PFSK-1 (cell line): ENCODE data around the gene VTN.

Source experiments
- FOXP2 ChIP-seq: optimal IDR thresholded peaks from 2 replicates; pipeline ENCODE3; 2011; ENCODE audit warnings: borderline replicate concordance, control low read depth, inconsistent platforms; ENCODE audit not compliant: insufficient read depth; ENCODE audit errors: extremely low read length, extremely low read depth
- POLR2AphosphoS5 ChIP-seq: IDR thresholded peaks from 2 replicates; pipeline ENCODE4 v1.6.1; 2012; ENCODE audit warnings: low read depth, mild to moderate bottlenecking, control low read depth, low read length, moderate library complexity
- SIN3A ChIP-seq: IDR thresholded peaks from 2 replicates; pipeline ENCODE4 v1.6.1; 2012; ENCODE audit warnings: mild to moderate bottlenecking, low read length, moderate library complexity, borderline replicate concordance; ENCODE audit not compliant: insufficient read depth
- TAF1 ChIP-seq: IDR thresholded peaks from 2 replicates; pipeline ENCODE4 v1.6.1; 2012; ENCODE audit warnings: low read length, control low read depth, borderline replicate concordance; ENCODE audit not compliant: insufficient read depth
- TF ChIP-seq, protein P1 (sequence below), 2 experiments: IDR thresholded peaks; 2 replicates each; pipeline versions ENCODE4 v1.6.1 to v1.8.0; 2011 to 2012; ENCODE audit warnings: low read depth in 2 of 2, low read length in 2 of 2, control low read depth in 1 of 2, inconsistent platforms in 1 of 2, mild to moderate bottlenecking in 1 of 2, moderate library complexity in 1 of 2; ENCODE audit not compliant: insufficient read depth in 1 of 2

VTN gene

DNA sequence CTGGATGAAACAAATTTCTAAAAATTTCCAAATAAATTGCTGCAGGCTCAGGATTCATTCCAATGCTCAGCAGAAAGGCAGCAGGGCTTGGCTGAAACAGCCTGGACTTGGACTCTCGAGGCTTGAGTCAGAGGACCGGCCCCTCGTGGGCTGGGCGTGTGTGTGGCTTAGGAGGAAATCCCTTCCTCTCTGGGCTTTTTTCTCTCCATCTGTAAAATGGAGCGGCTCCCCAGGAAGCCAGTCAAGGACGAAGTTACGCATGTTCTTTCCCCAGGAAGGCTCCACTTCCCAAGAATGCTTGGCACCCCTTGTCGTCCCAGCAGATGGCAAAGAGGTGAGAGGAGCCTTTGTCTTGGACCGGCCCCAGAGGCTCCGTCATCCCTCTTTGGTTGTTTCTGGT is 22.4 kb upstream of the VTN start:
- no peak for TF ChIP-seq TAF1
- TF ChIP-seq FOXP2: no peak
- TF ChIP-seq SIN3A: no peak
- no peak for TF ChIP-seq POLR2AphosphoS5
- TF ChIP-seq, protein P1, sequence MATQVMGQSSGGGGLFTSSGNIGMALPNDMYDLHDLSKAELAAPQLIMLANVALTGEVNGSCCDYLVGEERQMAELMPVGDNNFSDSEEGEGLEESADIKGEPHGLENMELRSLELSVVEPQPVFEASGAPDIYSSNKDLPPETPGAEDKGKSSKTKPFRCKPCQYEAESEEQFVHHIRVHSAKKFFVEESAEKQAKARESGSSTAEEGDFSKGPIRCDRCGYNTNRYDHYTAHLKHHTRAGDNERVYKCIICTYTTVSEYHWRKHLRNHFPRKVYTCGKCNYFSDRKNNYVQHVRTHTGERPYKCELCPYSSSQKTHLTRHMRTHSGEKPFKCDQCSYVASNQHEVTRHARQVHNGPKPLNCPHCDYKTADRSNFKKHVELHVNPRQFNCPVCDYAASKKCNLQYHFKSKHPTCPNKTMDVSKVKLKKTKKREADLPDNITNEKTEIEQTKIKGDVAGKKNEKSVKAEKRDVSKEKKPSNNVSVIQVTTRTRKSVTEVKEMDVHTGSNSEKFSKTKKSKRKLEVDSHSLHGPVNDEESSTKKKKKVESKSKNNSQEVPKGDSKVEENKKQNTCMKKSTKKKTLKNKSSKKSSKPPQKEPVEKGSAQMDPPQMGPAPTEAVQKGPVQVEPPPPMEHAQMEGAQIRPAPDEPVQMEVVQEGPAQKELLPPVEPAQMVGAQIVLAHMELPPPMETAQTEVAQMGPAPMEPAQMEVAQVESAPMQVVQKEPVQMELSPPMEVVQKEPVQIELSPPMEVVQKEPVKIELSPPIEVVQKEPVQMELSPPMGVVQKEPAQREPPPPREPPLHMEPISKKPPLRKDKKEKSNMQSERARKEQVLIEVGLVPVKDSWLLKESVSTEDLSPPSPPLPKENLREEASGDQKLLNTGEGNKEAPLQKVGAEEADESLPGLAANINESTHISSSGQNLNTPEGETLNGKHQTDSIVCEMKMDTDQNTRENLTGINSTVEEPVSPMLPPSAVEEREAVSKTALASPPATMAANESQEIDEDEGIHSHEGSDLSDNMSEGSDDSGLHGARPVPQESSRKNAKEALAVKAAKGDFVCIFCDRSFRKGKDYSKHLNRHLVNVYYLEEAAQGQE (IDR thresholded peaks at IDR 0.05; ENCODE audit: insufficient read depth in 1 of 2, low read depth in 2 of 2, low read length in 2 of 2): no peak

DNA sequence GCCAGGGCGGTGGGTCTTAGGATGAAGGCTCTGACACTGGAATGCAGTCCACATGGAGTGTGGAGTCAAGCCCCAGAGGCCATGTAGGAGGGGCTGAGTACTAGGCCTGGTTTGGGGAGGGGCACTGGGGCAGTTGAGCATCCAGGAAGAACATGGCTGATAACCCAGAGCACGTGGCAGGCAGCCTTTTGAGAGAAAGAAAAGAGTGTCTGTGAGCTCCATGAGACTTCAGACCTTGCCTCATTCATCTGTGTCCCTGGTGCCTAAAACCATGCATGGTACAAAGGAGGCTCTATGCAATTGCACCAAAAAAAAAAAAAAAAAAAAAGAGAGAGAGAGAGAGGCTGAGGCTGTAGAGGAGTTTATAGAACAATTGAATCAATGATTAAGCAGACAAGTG is 21.3 kb upstream of the VTN start:
- TF ChIP-seq POLR2AphosphoS5: no peak
- no peak for TF ChIP-seq FOXP2
- no peak for TF ChIP-seq TAF1
- TF ChIP-seq SIN3A: no peak
- TF ChIP-seq, protein P1 (IDR thresholded peaks at IDR 0.05; ENCODE audit: insufficient read depth in 1 of 2, low read depth in 2 of 2, low read length in 2 of 2): no peak

DNA sequence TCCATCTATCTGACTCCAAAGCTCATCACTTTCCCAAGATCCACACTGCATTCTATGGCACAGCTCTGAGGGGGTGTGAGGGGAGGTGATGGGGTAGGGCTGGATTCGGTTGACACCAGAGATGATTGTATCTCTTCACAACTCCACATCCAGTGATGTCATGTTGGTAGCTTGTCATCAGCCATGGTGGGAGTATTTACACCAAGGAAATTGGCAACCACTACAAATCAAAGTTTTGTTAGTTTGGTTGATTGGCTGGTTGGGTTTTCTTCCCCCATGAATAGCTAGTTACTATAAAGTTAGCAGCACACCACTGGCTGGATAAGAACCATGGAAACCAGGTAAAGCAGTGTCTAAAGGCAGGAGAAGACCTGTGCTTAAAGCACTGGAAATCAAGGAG is 20.9 kb upstream of the VTN start:
- no peak for TF ChIP-seq TAF1
- no peak for TF ChIP-seq SIN3A
- no peak for TF ChIP-seq FOXP2
- TF ChIP-seq POLR2AphosphoS5: no peak
- TF ChIP-seq, protein P1 (IDR thresholded peaks at IDR 0.05; ENCODE audit: insufficient read depth in 1 of 2, low read depth in 2 of 2, low read length in 2 of 2): no peak

DNA sequence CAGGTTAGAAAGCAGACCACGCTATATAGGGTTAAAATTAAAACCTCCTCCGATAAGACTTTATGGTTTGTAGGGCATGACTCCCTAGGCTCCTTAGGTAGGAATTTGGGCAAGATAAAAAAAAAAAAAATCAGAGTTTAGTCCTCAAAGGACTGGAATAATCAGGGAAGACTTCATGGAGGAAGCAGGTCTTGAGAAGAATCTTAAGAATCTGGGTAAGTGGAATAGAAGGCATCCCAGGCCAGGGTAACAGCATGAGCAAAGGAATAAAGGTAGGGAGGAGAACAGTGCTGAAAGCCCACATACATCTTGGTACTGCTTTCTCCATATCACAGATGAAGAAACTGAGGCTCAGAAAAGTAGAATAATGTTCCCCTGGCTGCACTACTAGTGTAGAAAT is 20.5 kb upstream of the VTN start:
- TF ChIP-seq, protein P1 (IDR thresholded peaks at IDR 0.05; ENCODE audit: insufficient read depth in 1 of 2, low read depth in 2 of 2, low read length in 2 of 2): no peak
- no peak for TF ChIP-seq FOXP2
- no peak for TF ChIP-seq SIN3A
- TF ChIP-seq TAF1: no peak
- no peak for TF ChIP-seq POLR2AphosphoS5

DNA sequence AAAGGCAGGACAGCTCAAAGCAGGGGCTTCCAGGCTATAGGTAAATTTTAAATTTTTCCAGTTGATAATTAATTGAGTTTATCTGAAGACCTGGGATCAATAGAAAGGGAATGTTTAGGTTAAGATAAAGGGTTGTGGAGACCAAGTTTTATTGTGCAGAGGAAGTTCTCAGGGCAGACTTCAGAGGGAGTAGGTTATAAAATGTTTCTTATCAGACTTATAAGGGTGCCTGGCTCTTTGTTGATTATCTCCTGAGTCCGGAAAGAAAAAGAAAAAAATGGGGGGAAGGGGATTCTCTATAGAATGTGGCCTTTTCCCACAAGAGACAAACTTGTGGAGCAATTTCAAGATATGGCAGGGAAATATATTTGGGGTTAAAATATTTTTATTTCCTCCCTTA is 20.0 kb upstream of the VTN start:
- no peak for TF ChIP-seq TAF1
- TF ChIP-seq POLR2AphosphoS5: no peak
- no peak for TF ChIP-seq SIN3A
- TF ChIP-seq FOXP2: no peak
- TF ChIP-seq, protein P1 (IDR thresholded peaks at IDR 0.05; ENCODE audit: insufficient read depth in 1 of 2, low read depth in 2 of 2, low read length in 2 of 2): no peak
